Mucosa of rectum (tissue), 2 donors: ENCODE results near the gene OR51D1.

Experiments
- H3K27ac ChIP-seq, 2 donors: one replicate each; pipeline ENCODE4 v1.7.0; 2013; ENCODE audit warnings: inconsistent platforms in 2 of 2, low read depth in 2 of 2, low read length in 2 of 2
- H3K27me3 ChIP-seq, 2 donors: one replicate each; pipeline ENCODE4 v1.7.0; 2013; ENCODE audit warnings: low read length in 2 of 2; ENCODE audit not compliant: control insufficient read depth in 2 of 2, insufficient read depth in 2 of 2
- H3K36me3 ChIP-seq, 2 donors: one replicate each; pipeline ENCODE4 v1.7.0; 2013; ENCODE audit warnings: low read length in 2 of 2; ENCODE audit not compliant: control insufficient read depth in 2 of 2, insufficient read depth in 2 of 2
- H3K4me1 ChIP-seq, 2 donors: one replicate each; pipeline ENCODE4 v1.7.0; 2013; ENCODE audit warnings: low read length in 2 of 2, mild to moderate bottlenecking in 1 of 2; ENCODE audit not compliant: control insufficient read depth in 2 of 2, insufficient read depth in 2 of 2
- H3K4me3 ChIP-seq, 2 donors: one replicate each; pipeline ENCODE4 v1.7.0; 2013; ENCODE audit warnings: low read length in 2 of 2
- H3K9ac ChIP-seq, 2 donors: one replicate each; pipeline ENCODE4 v1.7.0; 2013; ENCODE audit warnings: low read length in 2 of 2, low read depth in 1 of 2, mild to moderate bottlenecking in 1 of 2
- H3K9me3 ChIP-seq, 2 donors: one replicate each; pipeline ENCODE4 v1.7.0; 2013; ENCODE audit warnings: low read length in 2 of 2; ENCODE audit not compliant: control insufficient read depth in 2 of 2
- donor health status: healthy.
- donor health status: Normal muscosa, but diverticular disease.

OR51D1 gene

GRCh38 chr11:4644233-4644632 lies 7.0 kb downstream of the OR51D1 start:
- no peak overlapping the region for H3K9ac ChIP-seq
- no peaks in the 10 kb centered on the region for H3K27me3 ChIP-seq
- no peaks in the 10 kb centered on the region for H3K9me3 ChIP-seq
- H3K27ac ChIP-seq = no peak overlapping the region
- H3K4me1 ChIP-seq = no peaks in the 10 kb centered on the region
- no peaks in the 10 kb centered on the region for H3K36me3 ChIP-seq
- H3K4me3 ChIP-seq = no peak overlapping the region

- H3K9ac ChIP-seq = no peak overlapping the region
Observed at GRCh38 chr11:4645974-4646373, 8.7 kb downstream of the OR51D1 start.

GRCh38 chr11:4647766-4648165 lies 10.5 kb downstream of the OR51D1 start:
- Histone ChIP-seq H3K4me3 (no peak overlapping the region), H3K36me3 (no peaks in the 10 kb centered on the region), H3K4me1 (no peaks in the 10 kb centered on the region), H3K9me3 (no peaks in the 10 kb centered on the region), H3K27ac (no peak overlapping the region), H3K27me3 (no peaks in the 10 kb centered on the region), H3K9ac (no peak overlapping the region)

More at GRCh38 chr11:4645974-4646373, 8.7 kb downstream of the OR51D1 start:
- no peaks in the 10 kb centered on the region for H3K9me3 ChIP-seq
- no peak overlapping the region for H3K27ac ChIP-seq
- H3K4me1 ChIP-seq = no peaks in the 10 kb centered on the region
- H3K27me3 ChIP-seq = no peaks in the 10 kb centered on the region
- H3K4me3 ChIP-seq = no peak overlapping the region
- no peaks in the 10 kb centered on the region for H3K36me3 ChIP-seq

GRCh38 chr11:4654635-4655369 lies 17.5 kb downstream of the OR51D1 start:
- no peaks in the 10 kb centered on the region for H3K9me3 ChIP-seq
- H3K4me3 ChIP-seq = no peak overlapping the region
- no peaks in the 10 kb centered on the region for H3K4me1 ChIP-seq
- no peak overlapping the region for H3K27ac ChIP-seq
- H3K9ac ChIP-seq = no peak overlapping the region
- no peaks in the 10 kb centered on the region for H3K36me3 ChIP-seq
- H3K27me3 ChIP-seq = no peaks in the 10 kb centered on the region

- Histone ChIP-seq H3K9ac (no peak overlapping the region), H3K27ac (no peak overlapping the region), H3K9me3 (no peaks in the 10 kb centered on the region), H3K27me3 (no peaks in the 10 kb centered on the region), H3K4me1 (no peaks in the 10 kb centered on the region), H3K4me3 (no peak overlapping the region), H3K36me3 (no peaks in the 10 kb centered on the region)
Observed at GRCh38 chr11:4658629-4659445, 21.6 kb downstream of the OR51D1 start.

GRCh38 chr11:4662876-4663275 lies 25.6 kb downstream of the OR51D1 start:
- Histone ChIP-seq H3K27me3 (no peaks in the 10 kb centered on the region), H3K9me3 (no peaks in the 10 kb centered on the region), H3K4me3 (no peak overlapping the region), H3K36me3 (no peaks in the 10 kb centered on the region), H3K4me1 (no peaks in the 10 kb centered on the region), H3K27ac (no peak overlapping the region), H3K9ac (no peak overlapping the region)

GRCh38 chr11:4664183-4664582 lies 26.9 kb downstream of the OR51D1 start:
- H3K36me3 ChIP-seq = no peaks in the 10 kb centered on the region
- H3K9ac ChIP-seq = no peak overlapping the region
- no peaks in the 10 kb centered on the region for H3K9me3 ChIP-seq
- H3K27ac ChIP-seq = no peak overlapping the region
- H3K27me3 ChIP-seq = no peaks in the 10 kb centered on the region
- H3K4me1 ChIP-seq = no peaks in the 10 kb centered on the region
- H3K4me3 ChIP-seq = no peak overlapping the region

- no peak overlapping the region for H3K27ac ChIP-seq
- H3K36me3 ChIP-seq = no peaks in the 10 kb centered on the region
- no peaks in the 10 kb centered on the region for H3K27me3 ChIP-seq
- H3K9ac ChIP-seq = no peak overlapping the region
- no peaks in the 10 kb centered on the region for H3K9me3 ChIP-seq
- H3K4me1 ChIP-seq = no peaks in the 10 kb centered on the region
- H3K4me3 ChIP-seq = no peak overlapping the region
Observed at GRCh38 chr11:4664786-4665185, 27.5 kb downstream of the OR51D1 start.

- Histone ChIP-seq H3K9me3 (no peaks in the 10 kb centered on the region), H3K27me3 (no peaks in the 10 kb centered on the region), H3K36me3 (no peaks in the 10 kb centered on the region), H3K4me3 (no peak overlapping the region), H3K27ac (no peak overlapping the region), H3K9ac (no peak overlapping the region), H3K4me1 (no peaks in the 10 kb centered on the region)
Observed at GRCh38 chr11:4665424-4665823, 28.1 kb downstream of the OR51D1 start.

GRCh38 chr11:4671741-4672140 lies 34.5 kb downstream of the OR51D1 start:
- H3K27ac ChIP-seq = no peak overlapping the region
- no peaks in the 10 kb centered on the region for H3K27me3 ChIP-seq
- no peaks in the 10 kb centered on the region for H3K9me3 ChIP-seq
- no peak overlapping the region for H3K4me3 ChIP-seq
- H3K36me3 ChIP-seq = no peaks in the 10 kb centered on the region
- no peaks in the 10 kb centered on the region for H3K4me1 ChIP-seq
- H3K9ac ChIP-seq = no peak overlapping the region
